Hippocampal formation (tissue), 2 donors: ENCODE results near the gene CXorf49B.

Experiments used
- DNase-seq, 2 donors: peaks; one replicate each; lab custom pipeline; 2025; lab: John Stamatoyannopoulos, UW

The CXorf49B gene

GRCh38 chrX:71815906-71816156 is 52.7 kb downstream of the CXorf49B start:
- DNase-seq: no peak
